Left lung (tissue), 10 donors: ENCODE measurements around the gene DKK2. TPM values are rescaled to one million over a fixed set of nuclear protein-coding genes. Genes with fewer than 3 reads are reported as not detected.

Experiments
- ATAC-seq: fragments of 200-7000 bp; cut with Tn5 transposase; one replicate; pipeline ENCODE4 v1.9.1; 2020; ENCODE audit warnings: moderate library complexity
- DNase-seq, 4 donors: peaks; one replicate each; pipeline ENCODE4 v3.0.0-alpha.2; 2013 to 2020
- H3K27ac ChIP-seq, 2 donors: fragments of 200-600 bp; sonication (generic) in 1 of 2; one replicate each; pipeline versions ENCODE4 v1.5.0 to v1.8.0; 2020 to 2021
- H3K27me3 ChIP-seq, 2 donors: fragments of 200-600 bp; sonication (generic) in 1 of 2; one replicate each; pipeline versions ENCODE4 v1.5.0 to v1.8.0; 2020 to 2021
- H3K36me3 ChIP-seq, 2 donors: fragments of 200-600 bp; sonication (generic) in 1 of 2; one replicate each; pipeline versions ENCODE4 v1.5.0 to v1.8.0; 2020 to 2021
- H3K4me1 ChIP-seq, 2 donors: fragments of 200-600 bp; one replicate each; pipeline ENCODE4 v1.8.0; 2021
- H3K4me3 ChIP-seq, 2 donors: fragments of 200-600 bp; sonication (generic) in 1 of 2; one replicate each; pipeline versions ENCODE4 v1.5.0 to v1.8.0; 2020 to 2021; ENCODE audit warnings: mild to moderate bottlenecking in 1 of 2
- H3K9me3 ChIP-seq, 2 donors: fragments of 200-600 bp; sonication (generic) in 1 of 2; one replicate each; pipeline versions ENCODE4 v1.5.0 to v1.8.0; 2020 to 2021
- CTCF ChIP-seq, 2 donors: fragments of 200-600 bp; sonication (generic) in 1 of 2; IDR thresholded peaks; one replicate each; pipeline versions ENCODE4 v1.5.0 to v1.8.0; 2021; ENCODE audit warnings: antibody characterized with exemption in 2 of 2
- intact Hi-C, 2 donors: fragments of 100-400 bp; cut with DNase I; formaldehyde crosslinking; loops; one replicate each; pipeline versions ENCODE4 v1.11.2 to v1.14.2; 2022
- polyA plus RNA-seq, 6 donors: library from polyadenylated mRNA; unstranded; fragments of 120-200 nt; gene quantifications; one replicate each; pipeline ENCODE4 v1.2.1, GENCODE V29; 2013; ENCODE audit not compliant: insufficient read length in 6 of 6
- total RNA-seq, 2 donors: library from RNA; stranded (reverse); fragmentation: NEBNext Ultra II Directional; extraction: Animal tissue kit (Norgen Biotek cat#: 25700); gene quantifications; one replicate each; pipeline ENCODE4 v1.2.1, GENCODE V29; 2021
- donor health status: DM: no; HTN: yes; CAD: no.
- donor health status: DM: no; HTN: no; CAD: no.

The DKK2 gene
- total and polyA plus RNA-seq, 8 donors = 1.8 to 20.2 (median 3.8) TPM

GRCh38 chr4:106906728-106907127 lies 129.4 kb downstream of the DKK2 start:
- DNase-seq (no peak), ATAC-seq (no peak)
- TF ChIP-seq CTCF (IDR thresholded peaks at IDR 0.05) = no peak
- intact Hi-C loops = no loop called here
- Histone ChIP-seq H3K27ac (no peak overlapping the region), H3K27me3 (no peaks in the 10 kb centered on the region), H3K4me3 (no peak overlapping the region), H3K36me3 (no peaks in the 10 kb centered on the region), H3K9me3 (peaks cover 0 to 3% of the 10 kb centered on the region in 2 donors), H3K4me1 (no peaks in the 10 kb centered on the region)

- Histone ChIP-seq H3K4me1 (no peaks in the 10 kb centered on the region), H3K4me3 (no peak overlapping the region), H3K27ac (no peak overlapping the region), H3K36me3 (no peaks in the 10 kb centered on the region), H3K27me3 (no peaks in the 10 kb centered on the region), H3K9me3 (peaks cover 0 to 7% of the 10 kb centered on the region in 2 donors)
- ATAC-seq (peak; percentile 78), DNase-seq (peak in 2 of 4 donors; percentile 24 to 29)
- intact Hi-C loops = no loop called here
- TF ChIP-seq CTCF (IDR thresholded peaks at IDR 0.05) = peak; percentile 46 to 58
These were observed 137.4 kb downstream of the DKK2 start for GRCh38 chr4:106898621-106899230.

GRCh38 chr4:106893903-106894302 lies 142.2 kb downstream of the DKK2 start:
- ATAC-seq = no peak
- peaks cover 0 to 5% of the 10 kb centered on the region in 2 donors for H3K9me3 ChIP-seq
- H3K27ac ChIP-seq = no peak overlapping the region
- H3K4me1 ChIP-seq = no peaks in the 10 kb centered on the region
- peak in 1 of 4 donors; percentile 31 for DNase-seq
- intact Hi-C loops = no loop called here
- no peaks in the 10 kb centered on the region for H3K27me3 ChIP-seq
- H3K4me3 ChIP-seq = no peak overlapping the region
- H3K36me3 ChIP-seq = no peaks in the 10 kb centered on the region
- no peak for TF ChIP-seq CTCF (IDR thresholded peaks at IDR 0.05)

GRCh38 chr4:106893395-106893881 lies 142.7 kb downstream of the DKK2 start:
- H3K4me1 ChIP-seq = no peaks in the 10 kb centered on the region
- H3K9me3 ChIP-seq = peaks cover 0 to 5% of the 10 kb centered on the region in 2 donors
- no peak overlapping the region for H3K27ac ChIP-seq
- no peak overlapping the region for H3K4me3 ChIP-seq
- no peaks in the 10 kb centered on the region for H3K36me3 ChIP-seq
- no peak for TF ChIP-seq CTCF (IDR thresholded peaks at IDR 0.05)
- intact Hi-C loops = no loop called here
- DNase-seq (peak in 1 of 4 donors; percentile 49), ATAC-seq (no peak)
- H3K27me3 ChIP-seq = no peaks in the 10 kb centered on the region

GRCh38 chr4:106892786-106893185 lies 143.3 kb downstream of the DKK2 start:
- no peaks in the 10 kb centered on the region for H3K27me3 ChIP-seq
- ATAC-seq = no peak
- H3K4me1 ChIP-seq = no peaks in the 10 kb centered on the region
- no peak for TF ChIP-seq CTCF (IDR thresholded peaks at IDR 0.05)
- no peaks in the 10 kb centered on the region for H3K36me3 ChIP-seq
- peaks cover 0 to 5% of the 10 kb centered on the region in 2 donors for H3K9me3 ChIP-seq
- H3K27ac ChIP-seq = no peak overlapping the region
- intact Hi-C loops = no loop called here
- no peak overlapping the region for H3K4me3 ChIP-seq
- DNase-seq = peak in 1 of 4 donors; percentile 25
